HFFc6 (cell line): ENCODE data around the gene EPC1. TPM values are rescaled to one million over a fixed set of nuclear protein-coding genes. Genes with fewer than 3 reads are reported as not detected.

Experiments used
- DNase-seq: peaks from one replicate; pipeline ENCODE4 v3.0.0-alpha.2; 2018
- H3K27ac Mint-ChIP-seq: 2 replicates; pipeline ENCODE4 v1.8.0; 2020; ENCODE audit warnings: mild to moderate bottlenecking, mixed read lengths
- H3K27me3 Mint-ChIP-seq: 2 replicates; pipeline ENCODE4 v1.8.0; 2021; ENCODE audit warnings: mild to moderate bottlenecking, moderate library complexity, mixed read lengths; ENCODE audit not compliant: insufficient read depth
- H3K36me3 Mint-ChIP-seq: 2 replicates; pipeline ENCODE4 v1.8.0; 2021; ENCODE audit warnings: low read depth, mixed read lengths
- H3K4me1 Mint-ChIP-seq: 2 replicates; pipeline ENCODE4 v1.8.0; 2020; ENCODE audit warnings: low read depth, mixed read lengths
- H3K4me3 Mint-ChIP-seq: 2 replicates; pipeline ENCODE4 v1.8.0; 2020; ENCODE audit warnings: mild to moderate bottlenecking, moderate library complexity, mixed read lengths
- H3K9me3 Mint-ChIP-seq: 2 replicates; pipeline ENCODE4 v1.8.0; 2020; ENCODE audit warnings: mild to moderate bottlenecking, mixed read lengths
- CTCF ChIP-seq: fragments of 200-600 bp; sonication (generic); IDR thresholded peaks from 2 replicates; pipeline ENCODE4 v1.5.0; 2021; ENCODE audit warnings: antibody characterized with exemption, mild to moderate bottlenecking
- total RNA-seq, 6 experiments: library from RNA; stranded (reverse); fragmentation: NEBNext Ultra II Directional; extraction: Animal tissue kit (Norgen Biotek cat#: 25700); gene quantifications; 2 replicates in 1 of 6; 3 replicates in 5 of 6; pipeline ENCODE4 v1.2.3, GENCODE V29; 2021

EPC1 gene
- total RNA-seq, 6 experiments from 2014 or later = 16.5 to 19.3 (median 17.5) TPM

GRCh38 chr10:32326119-32326518, 20.8 kb downstream of the EPC1 start:
- H3K4me3 Mint-ChIP-seq = no peak overlapping the region
- no peaks in the 10 kb centered on the region for H3K9me3 Mint-ChIP-seq
- peaks cover 62% of the 10 kb centered on the region for H3K4me1 Mint-ChIP-seq
- no peak for TF ChIP-seq CTCF
- no peak overlapping the region for H3K27ac Mint-ChIP-seq
- H3K36me3 Mint-ChIP-seq = peaks cover 8% of the 10 kb centered on the region
- no peaks in the 10 kb centered on the region for H3K27me3 Mint-ChIP-seq
- DNase-seq = no peak

GRCh38 chr10:32323051-32323450, 23.9 kb downstream of the EPC1 start:
- H3K9me3 Mint-ChIP-seq = no peaks in the 10 kb centered on the region
- DNase-seq = no peak
- no peak for TF ChIP-seq CTCF
- peaks cover 62% of the 10 kb centered on the region for H3K4me1 Mint-ChIP-seq
- H3K27me3 Mint-ChIP-seq = no peaks in the 10 kb centered on the region
- no peak overlapping the region for H3K27ac Mint-ChIP-seq
- H3K36me3 Mint-ChIP-seq = peaks cover 14% of the 10 kb centered on the region
- no peak overlapping the region for H3K4me3 Mint-ChIP-seq

GRCh38 chr10:32321016-32321631, 25.8 kb downstream of the EPC1 start:
- H3K27ac Mint-ChIP-seq = peak overlapping the region; percentile 21; the same call in 1 of the 2 replicates
- H3K4me3 Mint-ChIP-seq = no peak overlapping the region
- peaks cover 58% of the 10 kb centered on the region for H3K4me1 Mint-ChIP-seq
- H3K9me3 Mint-ChIP-seq = no peaks in the 10 kb centered on the region
- no peak for DNase-seq
- H3K36me3 Mint-ChIP-seq = peaks cover 14% of the 10 kb centered on the region
- no peak for TF ChIP-seq CTCF
- no peaks in the 10 kb centered on the region for H3K27me3 Mint-ChIP-seq

GRCh38 chr10:32318476-32318896, 28.5 kb downstream of the EPC1 start:
- Mint-ChIP-seq H3K4me3 (no peak overlapping the region), H3K9me3 (no peaks in the 10 kb centered on the region), H3K27ac (peak overlapping the region; percentile 2; the same call in 1 of the 2 replicates), H3K36me3 (peaks cover 14% of the 10 kb centered on the region), H3K4me1 (peaks cover 69% of the 10 kb centered on the region), H3K27me3 (no peaks in the 10 kb centered on the region)
- no peak for DNase-seq
- TF ChIP-seq CTCF = no peak

- Mint-ChIP-seq H3K4me1 (peaks cover 75% of the 10 kb centered on the region), H3K27ac (no peak overlapping the region), H3K36me3 (peaks cover 14% of the 10 kb centered on the region), H3K27me3 (no peaks in the 10 kb centered on the region), H3K4me3 (no peak overlapping the region), H3K9me3 (no peaks in the 10 kb centered on the region)
- no peak for DNase-seq
- TF ChIP-seq CTCF = no peak
Observed at GRCh38 chr10:32317795-32318357, 29.1 kb downstream of the EPC1 start.
